ENCODE measurements around the gene COMMD7. TPM values are rescaled to one million over a fixed set of nuclear protein-coding genes. Genes with fewer than 3 reads are reported as not detected.

The COMMD7 gene
- total RNA-seq, 1 experiment from 2014 or later = 28.3 TPM

DNA sequence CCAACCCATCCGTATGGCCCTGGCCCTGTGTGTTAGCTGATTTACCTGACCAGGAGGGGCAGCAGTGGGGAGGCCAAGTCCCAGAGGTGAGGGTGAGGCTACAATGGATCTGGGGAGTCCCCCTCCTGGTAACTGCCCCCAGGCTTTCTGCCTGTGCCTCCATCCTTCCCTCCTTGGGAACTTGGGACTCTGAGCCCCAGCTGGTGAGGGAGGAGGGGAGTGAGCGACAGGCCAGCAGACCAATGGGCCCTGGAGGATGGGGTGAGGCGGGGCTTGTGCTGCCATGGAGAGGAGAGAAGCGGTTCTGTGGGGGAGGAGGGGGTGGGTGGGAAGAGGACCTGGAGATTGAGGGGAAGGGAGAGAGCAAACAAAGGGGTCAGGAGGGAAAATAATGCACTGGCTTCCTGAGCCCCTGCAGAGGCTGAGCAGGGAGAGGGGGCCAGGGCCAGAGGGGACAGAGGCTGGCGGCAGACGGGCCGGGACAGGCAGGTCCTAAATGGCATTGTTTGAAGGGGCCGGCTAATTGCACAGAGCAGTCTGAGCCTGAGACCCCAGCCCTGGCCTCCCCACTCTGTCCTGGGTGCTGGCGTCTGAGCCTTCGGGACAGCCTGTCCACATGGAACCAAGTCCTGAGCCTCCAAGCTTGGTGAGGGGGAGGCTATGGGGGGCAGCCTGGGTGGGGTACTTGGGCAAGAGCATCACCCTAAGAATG lies 36.4 kb upstream of the COMMD7 start:
- ChIA-PET CTCF (interaction anchor here (0.6 to 7.5 kb wide), 20 partner anchors 8 to 1351 kb away, joined by 3 to 202 read pairs (median 9); partner anchors contain the start of genes C20orf203 and COMMD7), POLR2A (no interaction called here)
- Mint-ChIP-seq H3K36me3 (ENCODE audit: insufficient read depth, unreplicated experiment) (no peaks in the 10 kb centered on the region), H3K27ac (ENCODE audit: low read depth, unreplicated experiment) (no peak overlapping the region), H3K4me3 (ENCODE audit: unreplicated experiment) (no peak overlapping the region), H3K9me3 (ENCODE audit: unreplicated experiment) (no peaks in the 10 kb centered on the region), H3K4me1 (ENCODE audit: insufficient read depth, unreplicated experiment) (peaks cover 17% of the 10 kb centered on the region), H3K27me3 (ENCODE audit: insufficient read depth, unreplicated experiment) (no peaks in the 10 kb centered on the region)
- intact Hi-C loops (cut with micrococcal nuclease) = loop anchor here (5.0 kb wide), 1 partner anchor 257 kb away; no protein-coding TSS in a partner anchor
- TF ChIP-seq, protein P1, sequence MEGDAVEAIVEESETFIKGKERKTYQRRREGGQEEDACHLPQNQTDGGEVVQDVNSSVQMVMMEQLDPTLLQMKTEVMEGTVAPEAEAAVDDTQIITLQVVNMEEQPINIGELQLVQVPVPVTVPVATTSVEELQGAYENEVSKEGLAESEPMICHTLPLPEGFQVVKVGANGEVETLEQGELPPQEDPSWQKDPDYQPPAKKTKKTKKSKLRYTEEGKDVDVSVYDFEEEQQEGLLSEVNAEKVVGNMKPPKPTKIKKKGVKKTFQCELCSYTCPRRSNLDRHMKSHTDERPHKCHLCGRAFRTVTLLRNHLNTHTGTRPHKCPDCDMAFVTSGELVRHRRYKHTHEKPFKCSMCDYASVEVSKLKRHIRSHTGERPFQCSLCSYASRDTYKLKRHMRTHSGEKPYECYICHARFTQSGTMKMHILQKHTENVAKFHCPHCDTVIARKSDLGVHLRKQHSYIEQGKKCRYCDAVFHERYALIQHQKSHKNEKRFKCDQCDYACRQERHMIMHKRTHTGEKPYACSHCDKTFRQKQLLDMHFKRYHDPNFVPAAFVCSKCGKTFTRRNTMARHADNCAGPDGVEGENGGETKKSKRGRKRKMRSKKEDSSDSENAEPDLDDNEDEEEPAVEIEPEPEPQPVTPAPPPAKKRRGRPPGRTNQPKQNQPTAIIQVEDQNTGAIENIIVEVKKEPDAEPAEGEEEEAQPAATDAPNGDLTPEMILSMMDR (IDR thresholded peaks at IDR 0.05; ENCODE audit: unreplicated experiment) = no peak
- no peak for DNase-seq (ENCODE audit: unreplicated experiment)
- BruUV-seq (replicated peaks) = no TSS peak

DNA sequence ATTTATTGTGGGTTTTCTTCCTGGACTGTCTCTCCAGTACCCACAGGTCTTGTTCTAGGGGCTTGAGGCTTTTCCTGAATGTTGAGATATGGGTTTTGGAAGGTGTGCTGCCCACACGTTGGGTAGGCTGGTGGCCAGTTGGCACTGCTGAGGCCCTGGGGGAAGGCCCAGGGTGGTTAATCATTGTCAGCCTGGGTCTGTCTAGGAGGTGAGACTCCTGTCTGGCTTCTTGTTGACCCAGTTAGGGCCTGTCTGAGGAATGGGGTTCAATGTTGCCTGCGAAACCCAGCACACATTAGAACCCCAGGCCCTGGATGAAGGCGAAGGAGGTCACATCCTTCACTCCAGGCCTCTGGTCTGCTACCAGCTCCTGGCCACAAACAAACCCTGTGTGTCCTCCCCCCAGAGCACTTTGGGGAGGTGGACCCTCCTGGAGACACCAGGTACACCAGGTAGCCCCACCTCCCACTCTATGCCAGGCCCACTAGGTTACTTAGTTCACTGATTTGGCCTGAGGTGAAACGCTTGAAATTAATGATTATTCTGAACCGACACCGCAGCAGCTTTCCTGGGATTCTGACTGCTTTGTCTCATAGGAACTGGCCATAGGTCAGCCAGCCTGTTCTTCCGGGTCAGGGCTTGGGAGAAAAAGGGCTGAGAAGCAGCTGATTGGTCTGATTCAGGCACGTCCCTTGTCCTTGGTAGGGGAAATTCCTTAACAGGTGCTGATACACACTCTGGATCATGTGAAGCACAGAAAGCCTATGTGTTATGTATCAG lies 34.1 kb upstream of the COMMD7 start:
- TF ChIP-seq, protein P1 (IDR thresholded peaks at IDR 0.05; ENCODE audit: unreplicated experiment) = no peak
- Mint-ChIP-seq H3K9me3 (ENCODE audit: unreplicated experiment) (no peaks in the 10 kb centered on the region), H3K4me3 (ENCODE audit: unreplicated experiment) (no peak overlapping the region), H3K36me3 (ENCODE audit: insufficient read depth, unreplicated experiment) (no peaks in the 10 kb centered on the region), H3K27me3 (ENCODE audit: insufficient read depth, unreplicated experiment) (no peaks in the 10 kb centered on the region), H3K4me1 (ENCODE audit: insufficient read depth, unreplicated experiment) (peaks cover 17% of the 10 kb centered on the region), H3K27ac (ENCODE audit: low read depth, unreplicated experiment) (no peak overlapping the region)
- ChIA-PET POLR2A (interaction anchor here (0.9 to 1.2 kb wide), 3 partner anchors 14 to 103 kb away, joined by 3 to 8 read pairs (median 3); partner anchors contain the start of gene COMMD7), CTCF (interaction anchor here (0.6 to 7.5 kb wide), 44 partner anchors 7 to 1352 kb away, joined by 3 to 202 read pairs (median 4); partner anchors contain the start of gene C20orf203)
- no TSS peak for BruUV-seq (replicated peaks)
- intact Hi-C loops (cut with micrococcal nuclease) = loop anchor here (5.0 kb wide), 1 partner anchor 255 kb away; no protein-coding TSS in a partner anchor
- DNase-seq (ENCODE audit: unreplicated experiment) = no peak

DNA sequence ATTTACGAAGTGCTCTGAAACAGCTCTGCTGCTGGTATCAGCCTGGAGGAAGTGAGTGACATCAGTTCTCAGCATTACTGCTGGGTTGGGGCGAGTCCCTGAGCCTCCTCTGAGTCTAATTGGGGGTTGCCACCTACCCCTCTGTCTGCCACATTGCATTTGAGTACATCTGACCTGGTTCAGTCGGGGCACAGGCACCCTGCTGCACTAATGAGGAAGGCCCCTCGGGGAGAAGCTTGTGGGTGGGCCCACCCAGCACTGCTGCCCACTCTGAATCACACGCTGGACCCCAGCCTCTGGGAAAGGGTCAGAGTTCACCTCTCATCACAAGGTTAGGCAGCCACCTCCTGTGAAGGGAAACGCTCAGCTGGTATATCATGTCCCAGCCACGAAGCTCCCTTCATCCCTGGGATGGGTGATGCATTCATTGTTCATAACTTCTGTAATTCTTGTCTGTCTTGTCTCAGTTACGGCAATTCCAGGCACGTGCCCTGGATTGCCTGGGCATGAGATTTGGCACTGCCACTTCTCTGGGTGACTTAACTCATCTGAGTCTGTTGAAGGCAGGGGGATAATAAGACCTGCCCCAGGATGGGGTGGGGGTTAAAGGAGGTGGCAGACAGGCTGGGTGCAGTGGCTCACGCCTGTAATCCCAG lies 32.2 kb upstream of the COMMD7 start:
- peaks cover 17% of the 10 kb centered on the region for H3K4me1 Mint-ChIP-seq (ENCODE audit: insufficient read depth, unreplicated experiment)
- no peaks in the 10 kb centered on the region for H3K9me3 Mint-ChIP-seq (ENCODE audit: unreplicated experiment)
- peak; percentile 27 for DNase-seq (ENCODE audit: unreplicated experiment)
- TF ChIP-seq, protein P1 (IDR thresholded peaks at IDR 0.05; ENCODE audit: unreplicated experiment) = no peak
- intact Hi-C loops (cut with micrococcal nuclease) = loop anchor here (5.0 kb wide), 1 partner anchor 253 kb away; no protein-coding TSS in a partner anchor
- H3K27me3 Mint-ChIP-seq (ENCODE audit: insufficient read depth, unreplicated experiment) = no peaks in the 10 kb centered on the region
- H3K4me3 Mint-ChIP-seq (ENCODE audit: unreplicated experiment) = no peak overlapping the region
- CTCF ChIA-PET = interaction anchor here (0.5 to 7.5 kb wide), 5 partner anchors 12 to 1372 kb away, joined by 3 to 202 read pairs (median 5); partner anchors contain the start of gene C20orf203
- no peaks in the 10 kb centered on the region for H3K36me3 Mint-ChIP-seq (ENCODE audit: insufficient read depth, unreplicated experiment)
- no peak overlapping the region for H3K27ac Mint-ChIP-seq (ENCODE audit: low read depth, unreplicated experiment)
- POLR2A ChIA-PET = interaction anchor here (0.6 to 1.1 kb wide), 2 partner anchors 9 to 1155 kb away, joined by 3 read pairs; no protein-coding TSS in a partner anchor
- BruUV-seq (replicated peaks) = no TSS peak
